NOMO-1 treated with DMSO at 0.1 percent for 48 hours (cell line): ENCODE results near the gene LARP4B.

ENCODE experiments used
- DNase-seq: peaks from one replicate; lab custom pipeline; 2025; ENCODE audit not compliant: unreplicated experiment; lab: John Stamatoyannopoulos, UW

Gene LARP4B

DNA sequence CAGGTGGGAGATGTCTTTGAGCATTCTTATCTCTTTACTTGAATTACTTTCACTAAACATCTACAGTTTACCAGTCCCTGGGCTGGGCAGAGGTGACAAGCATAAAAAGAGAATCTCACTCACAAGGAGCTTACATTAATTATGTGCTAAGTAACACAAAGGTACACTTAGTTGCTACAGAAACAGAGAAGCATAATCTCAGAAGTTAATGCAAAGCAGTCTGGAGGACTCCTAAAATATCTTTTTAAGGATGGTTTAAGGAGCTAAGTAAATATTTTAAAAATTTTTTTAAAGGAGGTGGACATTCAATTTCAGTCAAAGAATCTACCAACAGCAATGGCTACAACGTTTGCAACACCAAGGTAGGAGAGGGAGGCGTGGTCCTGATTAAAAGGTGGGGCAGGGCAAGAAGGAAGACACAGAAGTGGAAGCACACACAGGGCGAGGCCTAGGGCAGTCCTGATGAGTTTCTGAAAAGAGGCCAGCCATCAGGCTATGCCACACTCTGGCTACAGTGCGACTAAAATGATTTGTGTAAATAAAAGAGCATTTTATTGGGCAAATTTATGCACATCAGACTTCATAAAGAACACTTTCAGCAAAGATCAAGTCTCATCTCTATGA, 5.3 kb downstream of the LARP4B start:
- no peak for DNase-seq

DNA sequence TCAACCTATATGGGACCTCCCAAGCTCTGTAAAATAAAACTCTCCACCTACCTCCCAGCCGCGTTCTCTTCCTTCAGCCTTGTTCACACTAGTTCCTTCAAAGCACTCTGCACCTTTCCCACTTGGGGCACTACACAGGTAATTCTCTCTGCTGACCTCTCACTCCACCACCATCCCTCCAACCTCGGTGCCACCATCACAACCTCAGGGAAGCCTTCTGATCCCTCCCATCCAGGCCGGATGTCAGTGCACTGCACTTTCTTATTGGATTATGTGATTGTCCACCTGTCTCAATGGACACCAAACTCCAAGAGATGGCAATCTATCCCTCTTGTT, 7.0 kb downstream of the LARP4B start:
- no peak for DNase-seq

DNA sequence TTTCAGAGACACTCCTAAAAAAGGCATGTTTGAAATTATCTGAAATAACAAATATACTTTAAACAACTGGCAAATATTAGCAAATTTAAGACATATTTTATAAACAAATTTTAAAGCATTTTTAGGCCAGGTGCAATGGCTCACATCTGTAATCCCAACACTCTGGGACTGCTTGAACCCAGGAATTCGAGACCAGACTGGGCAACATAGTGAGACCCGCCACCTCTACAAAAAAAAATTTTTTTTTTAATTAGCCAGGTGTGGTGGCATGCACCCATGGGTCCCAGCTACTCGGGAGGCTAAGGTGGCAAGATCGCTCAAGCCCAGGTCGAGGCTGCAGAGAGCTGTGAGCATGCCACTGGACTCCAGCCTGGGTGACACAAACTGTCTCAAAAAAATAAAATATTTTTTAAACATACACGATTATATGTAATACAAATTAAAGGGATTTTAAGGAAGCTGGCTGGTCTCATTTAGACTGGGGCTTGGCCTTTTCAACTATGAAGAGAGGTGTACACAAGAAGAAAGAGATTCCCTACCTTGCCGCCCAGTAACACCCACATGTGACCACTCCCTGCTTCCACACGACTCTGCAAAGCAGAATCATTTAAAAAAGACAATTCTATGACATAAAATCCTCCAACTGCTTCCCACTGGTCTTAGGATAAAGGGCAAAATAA, 7.5 kb downstream of the LARP4B start:
- DNase-seq = no peak

DNA sequence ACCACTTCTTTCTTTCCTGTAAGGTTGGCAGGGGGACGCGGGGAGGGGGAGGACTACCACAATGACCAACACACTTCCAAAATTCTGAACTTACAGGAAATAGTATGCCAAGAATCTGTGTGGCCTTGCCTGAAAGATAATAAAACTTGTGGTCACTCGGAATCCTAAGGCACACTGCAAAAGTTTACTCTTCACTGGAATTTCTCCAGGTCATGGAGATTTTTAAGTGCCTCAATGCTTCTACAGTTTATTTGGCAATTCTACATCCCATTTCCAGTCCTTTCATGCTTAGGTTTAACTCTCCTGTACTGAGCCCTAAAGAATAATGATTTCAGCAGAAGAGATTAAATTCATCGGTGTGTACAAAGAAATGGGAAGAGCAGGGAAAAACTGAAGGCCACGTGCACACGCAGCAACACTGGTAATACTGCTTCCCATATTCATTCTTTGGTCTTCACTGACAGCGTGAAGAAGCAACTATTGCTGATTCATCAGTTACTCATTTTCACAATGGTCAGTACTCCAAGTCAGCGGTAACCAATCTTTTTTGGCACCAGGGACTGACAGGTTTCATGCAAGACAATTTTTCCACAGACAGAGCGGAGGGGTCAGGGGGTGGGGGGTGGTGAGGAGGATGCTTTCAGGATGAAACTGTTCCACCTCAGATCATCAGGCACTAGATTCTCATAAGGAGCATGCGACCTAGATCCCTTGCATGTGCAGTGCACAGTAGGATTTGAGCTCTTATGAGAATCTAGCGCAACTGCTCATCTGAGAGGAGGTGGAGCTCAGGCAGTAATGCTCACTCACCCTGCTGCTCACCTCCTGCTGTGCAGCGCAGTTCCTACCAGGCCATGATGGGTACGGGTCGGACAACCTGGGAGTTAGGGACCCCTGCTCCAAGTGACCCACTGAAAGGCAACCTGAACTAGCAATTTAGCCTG, 9.8 kb downstream of the LARP4B start:
- no peak for DNase-seq

DNA sequence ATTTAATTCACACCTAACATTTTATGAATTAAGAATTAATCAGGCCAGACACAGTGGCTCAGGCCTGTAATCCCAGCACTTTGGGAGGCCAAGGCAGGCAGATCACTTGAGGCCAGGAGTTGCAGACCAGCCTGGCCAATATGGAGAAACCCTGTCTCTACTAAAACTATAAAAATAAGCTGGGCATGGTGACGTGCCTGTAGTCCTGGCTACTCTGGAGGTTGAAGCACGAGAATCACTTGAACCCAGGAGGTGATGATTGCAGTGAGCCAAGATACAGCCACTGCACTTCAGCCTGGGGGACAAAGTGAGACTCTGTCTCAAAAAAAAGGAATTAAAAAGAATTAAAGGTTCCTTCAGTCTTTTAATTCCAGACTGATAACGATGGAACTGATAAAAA, 11.1 kb downstream of the LARP4B start:
- no peak for DNase-seq

DNA sequence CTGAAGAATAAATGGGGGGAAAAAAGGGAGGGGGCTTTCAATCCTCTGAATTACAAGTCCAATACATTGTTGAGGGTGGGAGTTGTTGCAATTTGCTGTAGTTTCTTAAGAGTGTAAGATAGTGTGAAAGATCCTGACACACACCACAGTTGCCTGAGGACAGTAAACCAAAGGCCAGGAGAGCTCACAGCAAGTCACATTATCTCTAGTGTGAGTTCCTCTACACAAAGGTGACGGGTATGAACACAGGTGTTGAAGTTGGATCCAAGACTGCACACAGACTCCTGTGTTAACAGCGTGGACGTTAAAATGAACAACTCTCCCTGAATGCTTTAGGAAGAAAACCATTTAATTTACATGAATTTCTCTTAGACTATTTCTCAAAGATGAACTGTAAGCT, 12.0 kb downstream of the LARP4B start:
- DNase-seq = no peak

DNA sequence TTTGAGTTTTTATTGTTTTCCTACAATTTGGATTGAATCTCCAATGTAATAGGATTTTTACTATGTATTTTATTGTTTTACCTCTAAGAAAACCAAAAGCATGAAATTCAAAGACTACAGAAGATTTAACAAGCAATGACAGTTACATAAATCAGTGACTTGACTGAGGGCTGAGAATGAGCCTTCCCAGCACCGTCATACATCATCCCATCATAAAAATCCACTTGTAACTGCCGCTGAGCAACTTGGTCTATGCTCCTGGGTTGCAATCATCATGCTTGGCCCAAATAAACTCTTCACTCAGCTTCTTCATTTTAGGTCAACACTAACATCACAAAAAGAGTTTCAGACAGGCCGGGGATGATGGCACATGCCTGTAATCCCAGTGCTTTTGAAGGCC, 13.5 kb downstream of the LARP4B start:
- no peak for DNase-seq

DNA sequence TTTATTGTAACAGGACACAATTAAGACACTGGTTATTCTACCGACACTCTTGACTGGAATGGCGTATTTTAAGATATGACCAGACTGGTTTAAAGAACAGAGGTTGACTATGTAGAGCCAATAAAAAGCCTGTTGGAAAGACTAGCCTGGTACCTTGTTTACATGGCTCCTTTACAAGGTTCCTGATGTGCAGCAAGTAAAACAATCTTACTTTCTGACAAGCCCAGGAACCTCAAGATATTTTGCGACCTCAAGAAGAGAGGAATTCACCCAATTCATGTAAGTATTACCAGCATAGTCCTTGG, 14.1 kb downstream of the LARP4B start:
- no peak for DNase-seq

DNA sequence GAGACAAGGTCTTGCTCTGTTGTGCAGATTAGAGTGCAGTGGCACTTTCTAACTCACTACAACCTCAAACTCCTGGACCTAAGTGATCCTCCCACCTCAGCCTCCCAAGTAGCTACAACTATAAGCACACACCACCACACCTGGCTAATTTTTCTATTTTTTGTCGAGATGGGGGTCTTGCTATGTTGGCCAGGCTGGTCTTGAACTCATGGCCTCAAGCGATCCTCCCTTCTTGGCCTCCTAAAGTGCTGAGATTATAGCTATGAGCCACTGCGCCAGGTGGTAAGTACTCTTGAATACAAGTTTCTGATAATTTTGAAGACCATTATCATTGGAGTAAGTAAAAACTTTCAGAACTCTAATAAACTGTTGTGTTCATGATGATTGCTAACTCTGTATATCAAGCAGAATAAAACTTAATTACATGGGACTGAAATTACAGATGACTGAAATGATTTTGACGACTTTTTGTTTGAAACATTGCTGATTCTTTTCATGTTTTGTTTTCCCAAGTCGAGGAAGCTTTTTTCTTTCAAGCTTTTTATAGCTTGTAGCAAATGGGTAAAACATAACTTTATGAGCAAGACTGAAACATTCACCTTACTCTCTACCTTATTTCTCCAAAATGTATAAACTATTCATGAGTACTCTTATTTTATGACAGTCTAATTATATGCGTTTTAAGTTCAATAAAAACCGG, 14.6 kb downstream of the LARP4B start:
- no peak for DNase-seq

DNA sequence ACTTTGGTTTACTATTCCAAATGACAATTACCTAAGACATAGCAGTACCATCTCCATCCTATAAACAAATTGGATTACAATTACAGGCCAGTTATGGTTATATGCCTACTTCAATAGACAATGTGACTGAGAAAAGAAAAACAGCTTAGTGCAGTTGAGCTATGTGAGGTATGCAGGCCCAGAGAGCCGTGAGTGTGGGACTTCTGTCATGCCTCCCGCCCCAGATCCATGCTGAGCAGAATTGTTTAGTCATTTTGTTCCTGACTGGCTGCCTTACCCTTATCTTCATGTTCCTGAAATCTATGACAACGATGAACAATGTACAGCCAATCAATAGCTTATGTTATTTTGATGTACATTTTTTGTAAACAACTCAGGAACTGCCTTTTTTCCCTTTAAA, 21.7 kb downstream of the LARP4B start:
- no peak for DNase-seq

DNA sequence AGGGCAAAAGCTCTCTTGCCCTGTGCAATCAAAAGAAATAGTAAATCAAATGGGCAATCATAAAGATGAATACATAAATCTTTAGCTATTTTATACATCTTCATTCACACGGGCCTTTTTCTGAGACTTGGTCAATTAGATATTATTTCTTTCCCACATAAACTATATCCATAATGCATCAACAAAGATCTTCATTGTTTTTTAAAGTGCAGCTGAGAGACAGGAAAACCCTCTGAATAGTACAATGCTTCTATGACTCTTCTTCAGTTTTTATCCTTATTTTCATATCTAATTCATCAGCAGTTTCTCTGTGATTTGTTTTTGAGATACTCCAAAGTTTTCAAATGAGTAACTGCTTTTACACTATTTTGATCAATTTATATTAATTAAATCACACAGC, 25.5 kb downstream of the LARP4B start:
- DNase-seq = no peak

DNA sequence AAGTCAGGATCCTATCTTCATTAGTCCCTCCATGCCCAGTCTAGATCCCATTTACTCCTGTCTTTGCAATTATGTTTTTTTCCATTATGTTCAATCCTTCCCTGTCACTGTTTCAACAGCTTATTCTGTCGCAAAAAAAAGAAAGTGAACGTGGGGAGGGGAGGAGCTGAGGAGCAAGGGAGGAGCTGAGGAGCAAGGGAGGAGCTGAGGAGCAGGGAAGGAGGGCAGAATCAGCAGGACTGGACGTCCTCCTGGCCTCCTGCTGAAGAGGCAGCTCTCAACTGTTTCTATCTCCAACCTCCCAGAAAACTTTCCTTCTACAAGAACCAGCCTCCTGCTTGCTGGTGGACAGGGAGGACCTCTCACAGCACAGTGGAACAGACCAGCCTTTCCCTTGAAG, 26.0 kb downstream of the LARP4B start:
- DNase-seq = no peak

DNA sequence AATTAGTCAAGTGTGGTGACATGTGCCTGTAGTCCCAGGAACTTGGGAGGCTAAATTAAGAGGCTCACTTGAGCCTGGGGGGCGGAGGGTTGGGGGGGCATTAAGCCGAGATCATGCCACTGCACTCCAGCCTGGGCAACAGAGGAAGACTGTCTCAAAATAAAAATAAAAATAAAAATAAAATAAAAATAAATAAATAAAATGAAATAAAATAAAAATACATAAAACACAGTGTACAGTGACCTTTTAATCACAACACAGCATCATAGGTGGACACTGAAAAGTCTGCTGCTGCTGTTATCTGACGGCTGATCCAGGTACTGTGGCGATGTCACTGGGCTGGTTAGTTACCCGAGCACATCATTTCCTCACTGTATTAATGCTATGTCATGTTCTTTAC, 27.1 kb downstream of the LARP4B start:
- no peak for DNase-seq

DNA sequence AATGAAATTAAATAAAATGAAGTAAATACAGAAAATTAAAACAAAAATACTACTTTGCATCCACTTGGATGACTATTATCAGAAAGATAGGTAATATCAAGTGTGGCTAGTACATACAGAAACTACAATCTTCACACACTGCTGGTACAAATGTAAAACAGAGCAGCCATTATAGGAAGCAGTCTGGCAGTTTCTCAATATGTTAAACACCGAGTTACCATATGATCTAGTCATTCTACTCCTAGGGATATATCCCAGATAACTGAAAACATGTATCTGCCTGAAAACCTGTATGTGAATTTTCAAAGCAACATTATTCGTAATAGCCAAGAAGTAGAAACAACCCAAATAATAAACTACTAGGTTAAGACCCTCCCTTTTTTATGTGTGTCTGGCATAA, 33.4 kb downstream of the LARP4B start:
- DNase-seq = no peak

DNA sequence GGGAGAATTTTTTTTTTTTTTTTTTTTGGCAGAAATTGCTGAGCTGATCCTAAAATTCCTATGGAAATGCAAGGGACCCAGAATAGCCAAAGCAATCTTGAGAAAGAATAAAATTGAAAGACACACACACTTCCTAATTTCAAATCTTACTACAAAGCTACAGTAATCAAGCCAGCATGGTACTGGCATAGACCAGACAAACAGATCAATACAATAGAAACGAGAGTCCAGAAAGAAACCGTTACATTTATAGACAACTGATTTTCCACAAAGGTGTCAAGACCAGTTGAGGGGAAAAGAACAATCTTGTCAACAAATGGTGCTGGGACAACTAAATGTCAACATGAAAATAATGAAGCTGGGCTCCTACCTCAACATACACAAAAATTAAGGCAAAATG, 34.5 kb downstream of the LARP4B start:
- no peak for DNase-seq

DNA sequence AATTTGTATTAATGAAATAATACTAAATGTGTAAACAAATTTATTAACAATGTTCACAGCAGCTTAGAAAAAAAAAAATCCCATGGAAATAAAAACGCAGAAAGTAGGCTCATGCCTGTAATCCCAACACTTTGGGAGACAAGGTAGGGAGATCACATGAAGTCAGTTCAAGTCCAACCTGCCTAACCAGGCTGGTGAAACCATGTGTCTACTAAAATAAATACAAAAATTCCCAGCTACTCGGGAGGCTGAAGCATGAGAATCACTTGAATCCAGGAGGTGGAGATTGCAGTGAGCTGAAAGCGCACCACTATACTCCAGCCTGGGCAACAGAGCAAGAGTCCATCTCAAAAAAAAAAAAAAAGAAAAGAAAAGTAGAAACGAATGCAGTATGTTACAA, 36.2 kb downstream of the LARP4B start:
- no peak for DNase-seq

DNA sequence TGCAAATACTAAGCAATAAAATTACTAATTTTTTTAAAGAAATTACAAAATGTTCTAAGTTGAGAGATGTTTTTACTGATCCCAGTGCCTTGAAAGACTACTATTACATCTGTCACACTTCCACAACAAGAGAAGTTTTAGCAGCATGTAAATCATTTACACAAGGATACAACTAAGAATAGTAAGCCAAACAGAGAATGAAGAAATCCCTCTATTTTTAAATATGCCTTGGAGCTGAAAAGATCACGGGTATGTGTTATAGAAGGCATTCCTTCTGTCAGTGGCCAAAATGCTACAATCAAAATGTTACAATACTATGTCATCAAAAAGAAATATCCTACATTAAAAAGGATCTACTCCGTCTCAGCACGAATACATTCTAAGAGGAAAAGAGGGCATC, 52.6 kb downstream of the LARP4B start:
- no peak for DNase-seq

DNA sequence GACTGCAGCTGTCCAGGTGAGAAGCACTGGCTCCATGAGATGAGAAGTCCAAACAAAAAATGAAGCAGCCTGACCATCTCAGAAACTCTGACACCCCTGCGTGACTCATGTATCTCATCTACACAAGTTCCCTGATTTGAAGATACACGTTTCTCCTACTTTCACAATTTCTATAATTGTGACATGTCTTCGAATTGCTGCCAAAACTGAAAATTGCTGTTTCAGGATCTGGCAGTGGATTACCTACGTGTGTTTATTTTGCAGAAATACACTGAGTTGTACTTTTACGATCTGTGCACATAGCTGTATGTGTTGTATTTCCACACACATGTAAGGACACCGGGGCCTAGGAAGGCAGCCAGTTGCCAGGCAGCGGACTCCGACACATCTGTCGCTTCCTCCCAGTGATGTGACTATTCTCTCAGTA, 53.2 kb downstream of the LARP4B start:
- DNase-seq = no peak

DNA sequence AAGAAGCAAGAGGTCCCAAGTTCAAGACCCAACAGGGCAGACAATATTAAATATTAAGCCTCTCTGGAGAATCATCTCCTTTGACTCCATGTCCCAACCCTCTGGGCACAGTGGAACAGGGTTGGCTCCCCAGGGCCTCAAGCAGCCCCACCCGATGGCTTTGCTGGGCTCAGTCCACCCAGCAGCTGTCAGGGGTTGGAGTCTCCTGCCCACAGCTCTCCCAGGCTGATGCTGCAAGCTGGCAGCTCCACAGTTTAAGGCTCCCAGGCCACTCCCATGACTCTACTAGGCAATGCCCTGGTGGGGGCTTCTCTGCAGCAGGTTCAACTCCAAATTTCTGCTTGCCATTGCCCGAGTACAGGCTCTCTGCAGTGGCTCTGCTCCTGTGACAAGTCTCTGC, 55.1 kb downstream of the LARP4B start:
- DNase-seq = no peak

DNA sequence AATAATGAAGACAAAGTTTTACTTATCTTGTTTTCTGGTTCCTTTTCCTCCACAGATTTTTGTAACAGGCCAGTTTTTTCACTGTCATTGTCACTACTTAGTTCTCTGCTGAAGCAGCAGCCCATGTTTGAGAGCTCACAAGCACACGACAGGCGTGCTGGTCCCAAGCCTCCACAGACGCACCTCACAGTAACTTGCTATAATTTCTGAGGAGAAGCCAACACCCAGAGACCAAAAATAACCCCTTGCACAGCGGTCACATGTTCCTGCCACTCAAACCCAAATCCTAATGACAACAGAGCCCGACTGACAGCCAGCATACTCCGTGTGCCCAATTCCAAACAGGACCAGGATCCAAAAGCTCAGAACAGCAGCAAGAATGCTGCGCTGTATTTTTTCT, 58.5 kb downstream of the LARP4B start:
- DNase-seq = no peak

DNA sequence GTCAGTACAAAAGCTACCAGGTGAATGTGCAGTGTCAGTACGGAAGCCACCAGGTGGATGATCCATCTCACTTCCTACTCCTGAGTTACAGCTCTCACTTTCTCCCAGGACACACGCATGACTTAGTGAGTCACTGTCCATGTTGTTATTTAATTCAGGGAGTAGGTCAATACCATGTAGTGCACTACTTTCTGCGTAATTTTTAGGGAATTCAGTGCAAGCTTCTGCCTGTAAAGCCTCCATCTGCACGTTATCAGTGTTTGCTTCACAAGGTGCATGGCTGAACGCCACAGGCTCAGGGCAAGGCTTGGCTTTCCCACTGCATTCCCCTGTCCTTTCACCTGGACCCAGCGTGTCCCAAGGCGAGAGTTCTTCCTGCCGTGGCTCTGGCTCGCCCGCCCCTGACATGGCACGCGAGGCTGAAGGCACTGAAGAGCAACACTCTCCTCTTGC, 59.5 kb downstream of the LARP4B start:
- no peak for DNase-seq
